ACC112 (cell line): Measurements from ENCODE around the gene IDH3G.
"Not testable (repeated sequence)": the region's sequence is repeated elsewhere in the genome, so short reads cannot be mapped to it uniquely, and the experiment has no call there.

Experiments used
- H2AFZ ChIP-seq: fragments of 200-600 bp; sonication (generic); one replicate; pipeline ENCODE4 v1.6.0; 2017; ENCODE audit warnings: antibody characterized with exemption, low read length; ENCODE audit not compliant: unreplicated experiment
- H3K27ac ChIP-seq: fragments of 200-600 bp; sonication (generic); 2 replicates; pipeline ENCODE4 v1.5.1; 2014; ENCODE audit warnings: low read depth, mild to moderate bottlenecking, antibody characterized with exemption, low read length, moderate library complexity
- H3K27me3 ChIP-seq: fragments of 200-600 bp; sonication (generic); 2 replicates; pipeline ENCODE4 v1.6.1; 2014; ENCODE audit warnings: mild to moderate bottlenecking, antibody characterized with exemption, low read length, moderate library complexity, mixed read lengths; ENCODE audit not compliant: insufficient read depth
- H3K36me3 ChIP-seq: fragments of 200-600 bp; sonication (generic); 2 replicates; pipeline ENCODE4 v1.6.1; 2016; ENCODE audit warnings: mild to moderate bottlenecking, antibody characterized with exemption, low read length, moderate library complexity, mixed read lengths; ENCODE audit not compliant: insufficient read depth
- H3K4me1 ChIP-seq: fragments of 200-600 bp; sonication (generic); one replicate; pipeline ENCODE4 v1.6.1; 2016; ENCODE audit warnings: low read length, mixed read lengths; ENCODE audit not compliant: insufficient read depth, unreplicated experiment, control insufficient read depth
- H3K4me3 ChIP-seq: fragments of 200-600 bp; sonication (generic); 2 replicates; pipeline ENCODE4 v1.5.1; 2014; ENCODE audit warnings: mild to moderate bottlenecking, low read depth, low read length
- H3K79me2 ChIP-seq: fragments of 200-600 bp; sonication (generic); one replicate; pipeline ENCODE4 v1.6.0; 2016; ENCODE audit warnings: low read length; ENCODE audit not compliant: control insufficient read depth, unreplicated experiment, insufficient read depth

The IDH3G gene

GRCh38 chrX:153746359-153746758, 47.8 kb downstream of the IDH3G start:
- Histone ChIP-seq H3K4me1 (no peaks in the 10 kb centered on the region), H3K4me3 (no peak overlapping the region), H2AFZ (no peak overlapping the region), H3K27me3 (no peaks in the 10 kb centered on the region), H3K79me2 (no peaks in the 10 kb centered on the region), H3K36me3 (no peaks in the 10 kb centered on the region), H3K27ac (no peak overlapping the region)

- H3K36me3 ChIP-seq, H3K27ac ChIP-seq, H3K4me3 ChIP-seq, H3K79me2 ChIP-seq, H2AFZ ChIP-seq, H3K4me1 ChIP-seq, H3K27me3 ChIP-seq: not testable (repeated sequence)
Measured at GRCh38 chrX:153745067-153745433, 49.1 kb downstream of the IDH3G start.

DNA sequence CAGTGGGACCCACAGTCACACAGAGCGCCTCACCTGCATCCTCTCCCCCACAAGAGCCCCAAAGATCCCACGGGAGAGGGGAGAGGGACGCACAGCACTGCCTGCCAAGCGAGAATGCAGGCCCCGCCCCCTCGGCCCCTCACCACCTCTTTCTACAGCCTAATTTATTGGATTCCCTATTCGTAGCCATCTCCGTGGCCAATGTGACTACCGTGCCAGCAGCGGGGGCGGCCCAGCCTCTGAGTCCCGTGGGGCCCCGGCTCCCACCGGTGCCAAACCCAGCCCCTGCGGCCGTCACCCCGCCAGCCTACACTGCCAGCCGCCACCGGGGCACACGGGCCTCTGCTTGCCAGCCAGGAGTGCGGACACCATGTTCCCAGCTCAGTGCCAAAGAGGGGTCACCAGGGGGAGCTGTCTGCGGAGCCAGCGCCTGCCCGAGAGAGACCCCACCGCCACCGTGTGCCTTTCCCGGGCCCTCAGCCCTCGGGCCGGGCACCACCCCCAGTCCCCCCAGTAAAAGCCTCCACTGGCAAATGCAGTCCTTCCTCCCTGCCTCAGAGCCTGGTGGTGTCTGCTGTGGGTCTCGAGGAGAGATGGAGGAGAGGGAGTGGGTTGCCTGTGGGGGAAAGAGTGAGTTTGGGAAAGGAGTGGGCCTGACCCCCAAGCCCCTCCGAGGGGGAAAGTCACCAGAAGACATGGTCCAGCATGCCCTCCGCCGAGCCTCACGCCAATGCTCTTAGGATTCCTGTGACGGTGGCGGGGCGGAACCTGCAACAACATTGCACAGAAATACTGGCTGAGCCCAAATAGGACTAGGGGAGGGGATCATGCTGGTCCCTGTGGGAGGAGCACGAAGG, 49.7 kb downstream of the IDH3G start:
- no peaks in the 10 kb centered on the region for H3K36me3 ChIP-seq
- no peaks in the 10 kb centered on the region for H3K4me1 ChIP-seq
- no peaks in the 10 kb centered on the region for H3K27me3 ChIP-seq
- H2AFZ ChIP-seq = no peak overlapping the region
- H3K27ac ChIP-seq = no peak overlapping the region
- no peak overlapping the region for H3K4me3 ChIP-seq
- H3K79me2 ChIP-seq = no peaks in the 10 kb centered on the region

- H2AFZ ChIP-seq, H3K79me2 ChIP-seq, H3K4me1 ChIP-seq, H3K27me3 ChIP-seq, H3K27ac ChIP-seq, H3K4me3 ChIP-seq, H3K36me3 ChIP-seq: not testable (repeated sequence)
Measured at GRCh38 chrX:153743468-153744209, 50.5 kb downstream of the IDH3G start.

GRCh38 chrX:153742796-153743467, 51.2 kb downstream of the IDH3G start:
- H2AFZ ChIP-seq, H3K27me3 ChIP-seq, H3K27ac ChIP-seq, H3K4me1 ChIP-seq, H3K36me3 ChIP-seq, H3K4me3 ChIP-seq, H3K79me2 ChIP-seq: not testable (repeated sequence)

DNA sequence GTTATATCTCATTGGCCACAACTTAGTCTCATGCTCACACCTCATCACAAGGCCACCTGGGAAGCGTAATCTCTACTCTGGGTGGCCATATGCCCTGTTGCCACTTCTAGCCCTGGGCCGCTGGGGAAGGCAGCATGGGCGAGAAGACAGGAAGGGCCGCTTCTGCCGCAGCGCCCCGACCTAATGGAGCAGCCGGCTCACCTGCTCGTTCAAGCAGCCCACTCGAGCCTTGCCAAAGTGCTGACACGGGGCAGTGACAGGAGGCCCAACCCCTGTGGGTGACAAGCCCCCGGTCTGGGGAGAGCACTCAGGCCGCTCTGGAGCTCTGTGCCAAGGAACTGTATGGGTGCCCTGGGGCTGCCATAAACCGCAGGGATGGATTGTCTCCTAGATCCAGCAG, 52.1 kb downstream of the IDH3G start:
- not testable (repeated sequence) for H3K36me3 ChIP-seq, H3K79me2 ChIP-seq, H3K4me1 ChIP-seq, H3K4me3 ChIP-seq, H3K27ac ChIP-seq, H2AFZ ChIP-seq, H3K27me3 ChIP-seq

GRCh38 chrX:153741446-153741845, 52.7 kb downstream of the IDH3G start:
- H3K27me3 ChIP-seq = no peaks in the 10 kb centered on the region
- H3K36me3 ChIP-seq = no peaks in the 10 kb centered on the region
- H3K4me3 ChIP-seq = no peak overlapping the region
- no peaks in the 10 kb centered on the region for H3K79me2 ChIP-seq
- H2AFZ ChIP-seq = no peak overlapping the region
- no peak overlapping the region for H3K27ac ChIP-seq
- no peaks in the 10 kb centered on the region for H3K4me1 ChIP-seq

DNA sequence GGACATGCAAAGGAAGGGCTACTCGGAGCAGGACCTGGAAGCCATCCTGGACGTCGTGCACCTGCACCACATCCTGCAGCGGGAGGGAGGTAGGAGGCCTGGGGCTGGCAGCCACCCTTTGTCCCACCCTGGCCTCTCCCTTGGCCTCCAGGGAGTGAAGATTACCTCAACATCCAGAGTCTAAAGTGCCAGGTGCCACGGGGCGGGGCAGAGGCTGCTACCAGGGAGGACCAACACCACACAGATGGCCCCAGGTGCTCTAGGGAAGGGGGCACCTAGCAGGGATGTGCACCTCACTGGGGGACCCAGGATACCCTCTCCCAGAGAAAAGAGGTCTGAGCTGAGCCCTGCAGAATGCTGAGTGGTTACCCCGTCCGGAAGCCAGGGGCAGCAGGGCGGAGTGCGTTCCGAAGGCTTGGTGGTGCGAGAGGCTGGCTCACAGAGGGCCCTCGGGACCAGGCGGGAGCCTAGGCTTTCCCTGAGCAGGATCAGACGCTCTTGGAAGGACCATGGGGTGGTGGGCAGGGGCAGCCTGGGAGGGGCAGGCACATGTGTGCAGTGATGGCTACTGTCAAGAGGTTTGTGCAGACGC, 53.4 kb downstream of the IDH3G start:
- H2AFZ ChIP-seq = no peak overlapping the region
- H3K27ac ChIP-seq = no peak overlapping the region
- H3K79me2 ChIP-seq = no peaks in the 10 kb centered on the region
- no peaks in the 10 kb centered on the region for H3K27me3 ChIP-seq
- no peaks in the 10 kb centered on the region for H3K36me3 ChIP-seq
- no peaks in the 10 kb centered on the region for H3K4me1 ChIP-seq
- no peak overlapping the region for H3K4me3 ChIP-seq

- no peaks in the 10 kb centered on the region for H3K4me1 ChIP-seq
- no peaks in the 10 kb centered on the region for H3K79me2 ChIP-seq
- no peaks in the 10 kb centered on the region for H3K27me3 ChIP-seq
- no peak overlapping the region for H3K4me3 ChIP-seq
- no peak overlapping the region for H3K27ac ChIP-seq
- no peak overlapping the region for H2AFZ ChIP-seq
- H3K36me3 ChIP-seq = no peaks in the 10 kb centered on the region
Measured at GRCh38 chrX:153739754-153740486, 54.3 kb downstream of the IDH3G start.

- Histone ChIP-seq H3K27ac (no peak overlapping the region), H3K79me2 (no peaks in the 10 kb centered on the region), H3K27me3 (no peaks in the 10 kb centered on the region), H2AFZ (no peak overlapping the region), H3K36me3 (no peaks in the 10 kb centered on the region), H3K4me3 (no peak overlapping the region), H3K4me1 (no peaks in the 10 kb centered on the region)
Measured at GRCh38 chrX:153738056-153738605, 56.0 kb downstream of the IDH3G start.
